Suprapubic skin (tissue), 4 donors: ENCODE measurements around the gene FAM229A. TPM values are rescaled to one million over a fixed set of nuclear protein-coding genes. Genes with fewer than 3 reads are reported as not detected.

Experiments
- DNase-seq, 2 donors: peaks; one replicate each; pipeline ENCODE4 v3.0.0-alpha.2; 2019; ENCODE audit warnings: low spot score in 2 of 2
- H3K27ac ChIP-seq: fragments of 200-600 bp; sonication (generic); one replicate; pipeline ENCODE4 v1.5.1; 2019
- H3K27me3 ChIP-seq: fragments of 200-600 bp; sonication (generic); one replicate; pipeline ENCODE4 v1.5.1; 2019
- H3K36me3 ChIP-seq: fragments of 200-600 bp; sonication (generic); one replicate; pipeline ENCODE4 v1.5.1; 2019
- H3K4me1 ChIP-seq: fragments of 200-600 bp; sonication (generic); one replicate; pipeline ENCODE4 v1.5.1; 2019
- H3K4me3 ChIP-seq: fragments of 200-600 bp; sonication (generic); one replicate; pipeline ENCODE4 v1.5.1; 2019; ENCODE audit warnings: mild to moderate bottlenecking
- H3K9me3 ChIP-seq: fragments of 200-600 bp; sonication (generic); one replicate; pipeline ENCODE4 v1.5.1; 2019
- EP300 ChIP-seq: sonication (generic); formaldehyde crosslinking; IDR thresholded peaks from one replicate; pipeline ENCODE4 v1.6.1; 2017; ENCODE audit warnings: antibody characterized with exemption
- POLR2A ChIP-seq, 2 donors: fragments of 450-650 bp; IDR thresholded peaks; one replicate each; pipeline ENCODE4 v1.6.1; 2017; ENCODE audit warnings: antibody characterized with exemption in 2 of 2, mild to moderate bottlenecking in 2 of 2, moderate library complexity in 2 of 2
- POLR2AphosphoS5 ChIP-seq, 3 donors: sonication (generic); formaldehyde crosslinking; IDR thresholded peaks; one replicate each; pipeline ENCODE4 v1.6.1; 2017; ENCODE audit warnings: antibody characterized with exemption in 3 of 3
- WGBS: methylation state at CpG from one replicate; pipeline ENCODE4 v1.1.5; 2018; 5-methylcytosine and 5-hydroxymethylcytosine counted together
- total RNA-seq, 4 donors: library from RNA; depleted of rRNA; stranded (reverse); fragments of >200 nt; gene quantifications; one replicate each; pipeline ENCODE4 v1.1.0, GENCODE V29; 2016
- TF ChIP-seq, protein P1 (sequence below), 2 donors: fragments of 200-600 bp in 1 of 2; fragments of 450-650 bp in 1 of 2; sonication (generic) in 1 of 2; IDR thresholded peaks; one replicate each; pipeline ENCODE4 v1.5.1; 2016 to 2019; ENCODE audit warnings: antibody characterized with exemption in 2 of 2, mild to moderate bottlenecking in 1 of 2, moderate library complexity in 1 of 2

The FAM229A gene
- total RNA-seq, 4 donors from 2014 or later, result 4.4 to 41.8 (median 16.3) TPM

DNA sequence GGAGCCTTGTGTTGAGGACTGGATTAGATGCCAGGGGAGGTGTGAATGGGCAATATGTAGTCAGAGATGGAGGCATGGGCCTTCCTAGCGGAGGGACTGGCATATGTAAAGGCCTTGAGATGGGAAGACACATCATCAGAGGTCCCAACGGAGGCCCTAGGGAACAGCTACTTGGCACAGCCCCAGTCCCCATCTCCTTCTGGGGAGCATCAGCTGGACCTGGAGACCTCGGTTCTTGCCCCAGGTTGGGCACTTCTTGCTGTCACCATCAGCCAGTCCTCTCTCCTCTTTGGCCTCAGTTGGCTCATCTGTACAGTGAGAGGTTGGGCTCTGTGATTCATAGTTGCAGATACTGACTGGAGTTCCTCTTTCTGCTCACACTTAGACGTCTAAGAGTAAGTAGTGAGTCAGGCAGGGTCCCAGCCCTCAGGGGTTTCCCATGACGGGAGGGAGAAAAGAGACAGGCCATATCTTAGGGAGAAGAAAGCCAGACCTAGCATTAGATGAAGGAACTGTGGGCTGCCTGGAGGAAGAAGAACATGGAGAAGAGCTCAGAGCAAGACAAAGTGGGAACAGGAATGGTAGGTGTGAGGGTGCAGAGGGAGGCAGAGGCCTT is 22.8 kb downstream of the FAM229A start:
- H3K4me1 ChIP-seq, result peaks cover 56% of the 10 kb centered on the region
- 76% methylated on average over 5 of the region's 5 CpGs for WGBS

DNA sequence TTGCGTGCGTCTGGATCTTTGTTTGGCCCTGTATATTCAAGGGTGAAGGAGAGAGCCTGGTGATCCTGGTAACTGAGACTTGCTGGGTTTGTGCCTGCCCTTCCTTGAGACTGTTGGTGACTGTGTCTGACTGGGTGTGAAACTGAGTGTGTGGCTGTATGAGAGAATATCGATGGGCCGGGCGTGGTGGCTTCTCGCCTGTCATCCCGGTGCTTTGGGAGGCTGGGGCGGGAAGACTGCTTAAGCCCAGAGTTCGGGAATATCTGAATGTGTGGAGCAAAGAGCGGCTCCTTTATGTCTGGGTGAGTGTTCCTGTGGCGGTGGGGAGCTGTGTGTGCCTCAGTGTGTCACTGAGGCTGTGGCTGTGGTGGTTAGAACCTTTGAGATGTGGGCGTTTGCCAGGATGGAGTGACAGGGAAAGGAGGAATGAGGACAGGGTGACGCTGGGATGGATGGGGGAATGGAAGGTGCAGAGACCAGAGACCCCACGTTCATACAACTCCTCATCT is 23.6 kb downstream of the FAM229A start:
- peak overlapping the region; percentile 9 for H3K27ac ChIP-seq
- no peak for DNase-seq

More for the DNA sequence above, 22.8 kb downstream of the FAM229A start:
- no peak for DNase-seq
- Histone ChIP-seq H3K36me3 (no peaks in the 10 kb centered on the region), H3K27ac (no peak overlapping the region), H3K27me3 (no peaks in the 10 kb centered on the region), H3K9me3 (no peaks in the 10 kb centered on the region), H3K4me3 (no peak overlapping the region)
- no peak for TF ChIP-seq EP300
- TF ChIP-seq, protein P1, sequence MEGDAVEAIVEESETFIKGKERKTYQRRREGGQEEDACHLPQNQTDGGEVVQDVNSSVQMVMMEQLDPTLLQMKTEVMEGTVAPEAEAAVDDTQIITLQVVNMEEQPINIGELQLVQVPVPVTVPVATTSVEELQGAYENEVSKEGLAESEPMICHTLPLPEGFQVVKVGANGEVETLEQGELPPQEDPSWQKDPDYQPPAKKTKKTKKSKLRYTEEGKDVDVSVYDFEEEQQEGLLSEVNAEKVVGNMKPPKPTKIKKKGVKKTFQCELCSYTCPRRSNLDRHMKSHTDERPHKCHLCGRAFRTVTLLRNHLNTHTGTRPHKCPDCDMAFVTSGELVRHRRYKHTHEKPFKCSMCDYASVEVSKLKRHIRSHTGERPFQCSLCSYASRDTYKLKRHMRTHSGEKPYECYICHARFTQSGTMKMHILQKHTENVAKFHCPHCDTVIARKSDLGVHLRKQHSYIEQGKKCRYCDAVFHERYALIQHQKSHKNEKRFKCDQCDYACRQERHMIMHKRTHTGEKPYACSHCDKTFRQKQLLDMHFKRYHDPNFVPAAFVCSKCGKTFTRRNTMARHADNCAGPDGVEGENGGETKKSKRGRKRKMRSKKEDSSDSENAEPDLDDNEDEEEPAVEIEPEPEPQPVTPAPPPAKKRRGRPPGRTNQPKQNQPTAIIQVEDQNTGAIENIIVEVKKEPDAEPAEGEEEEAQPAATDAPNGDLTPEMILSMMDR (IDR thresholded peaks at IDR 0.05), result no peak
- TF ChIP-seq POLR2AphosphoS5 (IDR thresholded peaks at IDR 0.05), result no peak

DNA sequence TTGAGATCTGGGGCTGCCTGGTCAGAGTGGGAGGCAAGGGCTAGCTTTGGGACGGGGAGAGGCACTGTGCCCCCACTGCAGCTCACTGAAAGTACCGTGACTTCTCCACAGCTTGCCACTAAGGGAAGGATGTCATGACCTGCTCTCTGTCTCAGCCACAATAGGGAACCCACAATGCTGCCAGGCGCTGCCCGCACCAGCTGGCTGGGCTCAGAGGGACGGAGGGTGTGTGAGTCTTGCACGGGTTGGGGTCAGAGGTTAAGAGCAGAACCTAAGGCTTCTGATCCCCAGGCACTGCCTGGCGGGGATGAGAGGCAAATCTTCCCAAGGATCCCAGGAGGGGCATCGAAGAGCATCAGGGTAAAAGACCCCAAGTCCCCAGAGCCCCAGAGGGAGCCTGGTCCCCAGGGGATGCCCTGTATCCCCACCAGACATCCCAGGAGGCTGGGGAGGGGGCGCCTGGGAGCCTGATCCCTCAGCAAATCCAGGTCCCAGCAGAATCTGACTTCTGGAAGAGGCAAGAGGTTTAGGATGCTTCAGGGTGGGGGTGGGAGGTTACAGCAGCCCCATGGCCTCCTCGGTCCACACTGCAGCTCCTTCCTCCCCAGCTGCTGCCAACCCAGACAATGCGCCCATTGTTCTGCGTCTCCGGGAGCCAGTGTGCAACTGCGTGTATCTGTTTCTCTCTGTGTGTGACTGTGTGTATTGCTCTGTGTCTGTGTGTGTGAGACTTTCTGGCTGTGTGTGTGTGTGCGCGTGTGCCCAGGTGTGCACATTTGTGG is 24.2 kb downstream of the FAM229A start:
- peaks cover 68% of the 10 kb centered on the region for H3K4me1 ChIP-seq
- H3K27me3 ChIP-seq, result no peaks in the 10 kb centered on the region
- 69% methylated on average over 10 of the region's 16 CpGs for WGBS
- no peaks in the 10 kb centered on the region for H3K36me3 ChIP-seq
- no peaks in the 10 kb centered on the region for H3K9me3 ChIP-seq
- no peak overlapping the region for H3K4me3 ChIP-seq
- no peak for DNase-seq
- TF ChIP-seq POLR2A (IDR thresholded peaks at IDR 0.05), result no peak
- TF ChIP-seq, protein P1 (IDR thresholded peaks at IDR 0.05), result no peak
- TF ChIP-seq EP300, result no peak
- no peak for TF ChIP-seq POLR2AphosphoS5 (IDR thresholded peaks at IDR 0.05)
- H3K27ac ChIP-seq, result peak overlapping the region; percentile 9

More for the DNA sequence above, 23.6 kb downstream of the FAM229A start:
- TF ChIP-seq POLR2AphosphoS5 (IDR thresholded peaks at IDR 0.05), result no peak
- TF ChIP-seq POLR2A (IDR thresholded peaks at IDR 0.05), result no peak
- TF ChIP-seq EP300, result no peak
- no peaks in the 10 kb centered on the region for H3K36me3 ChIP-seq
- H3K4me3 ChIP-seq, result no peak overlapping the region
- H3K9me3 ChIP-seq, result no peaks in the 10 kb centered on the region
- H3K27me3 ChIP-seq, result no peaks in the 10 kb centered on the region
- H3K4me1 ChIP-seq, result peaks cover 62% of the 10 kb centered on the region
- 70% methylated on average over 14 of the region's 14 CpGs for WGBS

DNA sequence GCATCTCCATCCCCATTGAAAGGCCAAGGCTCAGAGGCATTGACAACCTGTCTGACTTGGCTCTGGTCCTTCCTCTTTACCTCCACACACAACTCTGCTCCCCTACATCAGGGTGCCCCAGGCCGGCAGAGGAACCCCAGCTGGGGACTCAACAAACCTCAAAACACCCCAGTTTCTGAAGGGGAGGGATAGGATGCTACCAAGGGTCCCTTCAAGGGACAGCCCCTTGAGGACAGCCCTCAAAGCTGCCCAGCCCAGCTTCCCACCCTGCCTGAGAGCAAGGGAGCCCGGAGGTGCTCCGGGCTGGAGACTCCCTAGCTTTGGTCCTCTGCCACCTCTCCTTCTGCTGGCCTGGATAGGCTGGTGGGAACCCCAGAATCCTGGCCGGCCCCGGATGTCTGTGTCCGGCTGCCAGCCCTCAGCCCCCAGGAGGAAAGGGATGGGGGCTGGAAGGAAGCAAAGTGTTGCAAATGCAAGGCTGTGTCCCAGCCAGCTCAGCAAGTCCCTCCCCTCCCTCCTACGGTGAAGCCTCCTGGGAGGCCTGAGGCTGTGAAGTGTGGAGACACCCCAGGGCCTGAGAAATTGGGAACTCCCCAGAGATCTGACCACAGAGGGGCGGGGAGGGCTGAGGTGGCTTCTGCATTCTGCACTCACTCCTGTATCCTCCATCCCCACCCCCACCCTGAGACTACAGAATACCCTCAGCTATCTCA is 25.2 kb downstream of the FAM229A start:
- H3K4me3 ChIP-seq, result no peak overlapping the region
- no peak overlapping the region for H3K27ac ChIP-seq

DNA sequence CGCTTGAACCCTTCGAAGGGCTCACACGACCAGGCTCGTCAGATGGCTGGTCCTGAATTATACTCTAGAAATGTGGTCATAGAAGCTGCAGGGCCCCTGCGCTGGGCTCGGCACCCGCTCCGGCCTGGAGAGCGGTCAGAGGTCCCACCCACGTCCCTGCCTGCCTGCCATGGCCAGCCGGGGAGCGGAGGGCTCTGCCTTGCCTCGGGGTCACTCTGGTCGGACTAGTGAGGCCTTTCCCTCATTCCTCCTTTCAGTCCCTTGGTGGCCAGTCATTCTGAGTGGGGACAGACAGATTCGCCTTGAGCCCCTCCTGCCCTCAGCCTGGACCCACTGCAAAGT is 25.7 kb downstream of the FAM229A start:
- Histone ChIP-seq H3K4me1 (peaks cover 75% of the 10 kb centered on the region), H3K27ac (no peak overlapping the region), H3K4me3 (peak overlapping the region; percentile 86), H3K36me3 (peaks cover 13% of the 10 kb centered on the region), H3K9me3 (no peaks in the 10 kb centered on the region), H3K27me3 (no peaks in the 10 kb centered on the region)
- 55% methylated on average over 13 of the region's 15 CpGs for WGBS
- DNase-seq, result no peak
- TF ChIP-seq EP300 (no peak), POLR2A (IDR thresholded peaks at IDR 0.05) (no peak), POLR2AphosphoS5 (IDR thresholded peaks at IDR 0.05) (no peak)
- TF ChIP-seq, protein P1 (IDR thresholded peaks at IDR 0.05), result no peak

More for the DNA sequence above, 25.2 kb downstream of the FAM229A start:
- no peak for DNase-seq
- TF ChIP-seq POLR2A (IDR thresholded peaks at IDR 0.05) (no peak), EP300 (no peak), POLR2AphosphoS5 (IDR thresholded peaks at IDR 0.05) (no peak)
- TF ChIP-seq, protein P1 (IDR thresholded peaks at IDR 0.05), result no peak
- H3K27me3 ChIP-seq, result no peaks in the 10 kb centered on the region
- no peaks in the 10 kb centered on the region for H3K9me3 ChIP-seq
- 39% methylated on average over 3 of the region's 8 CpGs for WGBS
- peaks cover 9% of the 10 kb centered on the region for H3K36me3 ChIP-seq
- H3K4me1 ChIP-seq, result peaks cover 75% of the 10 kb centered on the region
